LHCN-M2 (cell line): ENCODE results near the gene RBM18. TPM values are rescaled to one million over a fixed set of nuclear protein-coding genes. Genes with fewer than 3 reads are reported as not detected.
A peak's percentile ranks its signal among the peaks of the same experiment; 100 is the strongest.

Experiments
- DNase-seq: peaks from one replicate; pipeline ENCODE4 v3.0.0-alpha.2; 2012; ENCODE audit warnings: low read depth
- polyA plus RNA-seq: library from polyadenylated mRNA; unstranded; fragments of >200 nt; gene quantifications from one replicate; pipeline ENCODE4 v1.2.1, GENCODE V29; 2012; ENCODE audit warnings: missing spikeins
- total RNA-seq: library from RNA; depleted of rRNA; stranded (reverse); fragments of >200 nt; gene quantifications from 2 replicates; pipeline ENCODE4 v1.2.3, GENCODE V29; 2014; rRNA removed

Gene RBM18
- total RNA-seq = 15.3 and 16.1 TPM in 2 replicates
- 16.3 TPM for polyA plus RNA-seq

GRCh38 chr9:122264360-122265148, at the start of gene RBM18, which contains the start of gene MRRF:
RBM18 (minus strand) TSS chr9:122264840; CDS start chr9:122261492, 3,348 bp downstream.
MRRF (plus strand) TSS chr9:122264882; CDS start chr9:122270892, 6,010 bp downstream.
- peak; percentile 85 for DNase-seq

DNA sequence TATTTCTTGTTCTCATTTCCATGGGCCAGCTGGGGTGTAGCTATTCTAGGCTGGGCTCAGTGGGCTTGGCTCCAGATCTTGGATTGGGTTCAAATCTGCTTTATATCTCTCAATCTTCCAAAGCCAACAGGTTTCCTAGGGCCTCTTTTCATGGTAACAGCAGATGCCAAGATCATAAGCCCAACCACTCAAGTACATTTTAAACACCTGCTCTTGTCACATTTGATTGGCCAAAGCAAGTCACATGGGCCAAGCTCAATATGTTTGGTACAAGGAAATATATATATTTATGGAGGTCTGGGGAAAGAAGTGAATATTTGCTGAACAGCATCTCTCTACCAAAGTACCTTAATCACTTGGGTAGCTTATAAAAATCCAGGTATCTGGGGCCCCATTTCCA, 49.5 kb upstream of the RBM18 start:
- DNase-seq = no peak

GRCh38 chr9:122309861-122310260, 45.2 kb upstream of the RBM18 start:
- no peak for DNase-seq

DNA sequence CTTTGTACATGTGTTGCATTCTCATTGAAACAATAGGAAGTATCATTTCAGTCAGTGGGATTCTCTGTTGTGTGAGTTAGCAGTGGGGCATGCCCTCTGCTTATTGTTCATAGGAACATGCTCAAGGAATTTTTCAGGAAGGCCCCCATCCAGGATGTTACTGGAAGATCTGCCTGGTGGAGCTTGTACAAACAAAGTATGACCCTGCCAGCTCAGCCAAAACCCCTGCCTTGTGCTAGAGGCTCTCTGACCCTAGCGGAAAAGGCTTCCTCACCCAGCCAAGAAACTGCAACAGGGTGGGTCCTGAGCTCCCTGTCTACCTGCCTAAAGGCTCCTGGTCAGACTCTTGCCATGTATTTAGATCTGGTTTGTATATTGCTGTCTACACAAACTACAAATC, 43.3 kb upstream of the RBM18 start:
- no peak for DNase-seq

GRCh38 chr9:122307061-122307460, 42.4 kb upstream of the RBM18 start:
- no peak for DNase-seq

GRCh38 chr9:122302237-122303093, 37.8 kb upstream of the RBM18 start:
- DNase-seq = peak; percentile 23

DNA sequence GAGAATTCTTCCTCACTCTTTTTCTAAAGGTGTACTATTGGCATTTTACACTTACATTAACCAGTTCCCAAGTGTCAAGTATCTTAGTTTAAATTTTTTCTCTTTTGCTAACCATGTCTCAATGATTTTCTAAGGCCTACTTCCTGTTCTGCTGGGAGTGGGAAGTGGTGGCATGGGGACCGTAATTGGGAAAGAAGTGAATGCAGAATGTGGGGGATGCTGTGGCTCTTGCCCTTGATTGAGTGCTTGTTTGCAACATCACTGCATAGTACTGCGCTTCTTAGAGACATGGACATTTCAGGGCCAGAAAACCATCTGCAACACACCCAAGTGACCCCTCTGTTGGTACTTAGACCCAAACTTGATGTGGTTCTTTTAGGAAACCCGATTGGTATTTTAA, 32.9 kb upstream of the RBM18 start:
- no peak for DNase-seq

DNA sequence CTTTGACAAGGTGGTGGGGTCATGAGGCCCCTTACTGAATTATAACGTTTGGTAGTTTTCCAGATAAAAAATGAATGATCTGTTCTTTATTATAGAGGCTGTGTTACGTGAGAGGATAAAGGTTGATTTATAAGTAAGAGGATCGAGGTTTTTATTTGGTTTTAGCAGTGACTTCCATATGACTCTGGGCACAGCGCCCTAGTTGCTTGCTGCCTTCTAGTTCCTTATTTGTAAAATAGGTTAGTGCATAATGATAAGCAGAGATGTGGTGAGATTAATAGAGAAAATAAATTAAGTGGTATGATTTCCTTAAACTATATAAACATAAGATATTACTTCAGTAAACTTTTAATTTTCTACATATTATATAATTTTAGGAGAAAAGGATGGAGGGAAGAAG, 29.9 kb upstream of the RBM18 start:
- no peak for DNase-seq

DNA sequence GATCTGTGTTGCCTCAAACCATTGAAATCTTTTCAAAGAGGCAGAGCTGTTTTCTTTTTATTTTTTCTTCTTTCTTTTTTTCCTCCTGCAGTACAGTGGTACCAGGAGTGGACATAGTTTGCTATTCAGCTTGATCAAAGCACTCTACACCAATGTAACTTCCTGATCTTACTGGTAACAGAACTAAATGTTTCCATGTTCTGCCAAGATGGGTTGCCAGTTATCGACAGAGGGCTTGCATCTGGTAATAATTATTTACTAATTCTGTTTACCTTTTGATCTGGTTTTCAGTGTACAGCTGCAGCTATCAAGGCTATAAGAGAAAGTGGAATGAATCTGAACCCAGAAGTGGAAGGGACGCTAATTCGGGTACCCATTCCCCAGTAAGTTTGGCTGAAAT, 26.8 kb upstream of the RBM18 start:
- DNase-seq = no peak

DNA sequence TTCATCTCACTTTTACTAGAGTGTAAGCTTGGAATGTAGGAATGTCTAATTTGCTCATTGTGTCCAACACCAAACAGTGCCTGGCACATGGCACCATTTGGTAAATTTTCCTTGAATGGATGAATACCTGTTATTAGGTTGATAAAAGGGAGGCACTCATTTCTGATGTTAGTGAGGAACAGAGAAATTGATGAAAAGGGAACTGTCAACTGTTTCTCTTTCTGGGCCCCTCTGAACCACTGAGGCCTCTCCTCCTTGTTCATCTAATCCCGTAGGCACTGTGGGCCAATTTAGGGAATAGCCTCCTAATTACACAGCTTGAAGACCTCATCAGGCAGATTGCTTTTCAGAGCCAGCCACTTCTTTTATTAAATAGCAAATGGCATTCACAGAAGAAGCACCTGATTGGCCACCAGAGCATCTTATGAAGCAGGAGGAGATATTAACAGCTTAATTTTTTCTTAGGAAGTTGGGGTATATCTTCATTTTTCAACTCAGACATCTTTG, 22.6 kb upstream of the RBM18 start:
- no peak for DNase-seq

DNA sequence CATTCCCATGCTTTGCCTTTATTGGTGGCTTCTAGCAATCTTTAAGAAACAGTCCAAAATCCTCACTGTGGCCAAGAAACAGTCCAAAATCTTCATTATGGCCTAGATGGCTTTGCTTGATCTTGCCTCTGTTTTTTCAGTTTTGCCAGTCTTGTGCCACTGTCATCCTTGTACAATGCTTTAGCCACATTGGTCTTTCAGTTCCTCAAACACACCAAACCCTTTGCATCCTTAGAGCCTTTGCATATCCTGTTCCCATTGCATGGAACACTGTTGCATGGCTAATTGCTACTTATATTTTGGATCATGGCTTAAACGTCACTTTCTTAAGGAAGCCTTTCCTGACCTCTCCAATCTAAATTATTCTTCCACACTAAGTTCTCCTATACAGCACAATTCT, 22.1 kb upstream of the RBM18 start:
- DNase-seq = no peak

DNA sequence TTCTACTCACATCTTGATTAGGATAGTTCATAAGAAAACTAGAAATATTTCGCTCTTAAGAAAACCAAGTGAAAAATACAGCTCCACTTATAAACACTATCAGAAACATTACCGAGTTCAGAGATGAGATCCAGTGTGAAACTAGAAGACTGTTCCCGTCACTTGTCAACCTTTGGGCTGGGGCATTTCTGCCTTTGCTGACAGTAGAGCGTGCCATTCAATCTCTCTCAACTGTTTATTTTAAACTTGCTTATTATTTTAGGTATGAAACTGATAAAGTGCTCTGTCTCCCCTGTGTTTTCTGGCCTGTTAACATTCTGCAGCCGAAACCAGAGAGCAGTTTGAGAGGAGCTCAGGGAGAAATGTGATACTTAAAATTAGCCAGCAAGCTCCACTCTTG, 16.7 kb upstream of the RBM18 start:
- no peak for DNase-seq

- DNase-seq = no peak
Measured at GRCh38 chr9:122277285-122277897, 12.8 kb upstream of the RBM18 start.

GRCh38 chr9:122276096-122276495, 11.5 kb upstream of the RBM18 start:
- peak; percentile 32 for DNase-seq

DNA sequence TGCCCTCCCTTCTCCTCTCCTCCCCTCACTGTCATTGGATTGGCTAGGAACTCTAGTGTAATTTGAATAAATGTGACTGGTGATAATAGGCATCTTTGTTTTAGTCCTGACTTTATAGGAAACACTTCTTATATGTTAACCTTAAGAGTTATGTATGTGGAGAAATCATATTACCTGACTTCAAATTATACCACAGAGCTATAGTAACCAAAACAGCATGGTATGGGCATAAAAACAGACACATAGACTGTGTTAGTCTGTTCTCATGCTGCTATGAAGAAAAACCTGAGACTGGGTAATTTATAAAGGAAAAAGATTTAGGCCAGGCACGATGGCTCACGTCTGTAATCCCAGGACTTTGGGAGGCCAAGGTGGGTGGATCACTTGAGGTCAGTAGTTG, 9.4 kb upstream of the RBM18 start:
- DNase-seq = no peak

- no peak for DNase-seq
Measured at GRCh38 chr9:122268041-122268814, 3.6 kb upstream of the RBM18 start.

GRCh38 chr9:122265149-122265915, 692 bp upstream of the RBM18 start:
- peak; percentile 56 for DNase-seq

DNA sequence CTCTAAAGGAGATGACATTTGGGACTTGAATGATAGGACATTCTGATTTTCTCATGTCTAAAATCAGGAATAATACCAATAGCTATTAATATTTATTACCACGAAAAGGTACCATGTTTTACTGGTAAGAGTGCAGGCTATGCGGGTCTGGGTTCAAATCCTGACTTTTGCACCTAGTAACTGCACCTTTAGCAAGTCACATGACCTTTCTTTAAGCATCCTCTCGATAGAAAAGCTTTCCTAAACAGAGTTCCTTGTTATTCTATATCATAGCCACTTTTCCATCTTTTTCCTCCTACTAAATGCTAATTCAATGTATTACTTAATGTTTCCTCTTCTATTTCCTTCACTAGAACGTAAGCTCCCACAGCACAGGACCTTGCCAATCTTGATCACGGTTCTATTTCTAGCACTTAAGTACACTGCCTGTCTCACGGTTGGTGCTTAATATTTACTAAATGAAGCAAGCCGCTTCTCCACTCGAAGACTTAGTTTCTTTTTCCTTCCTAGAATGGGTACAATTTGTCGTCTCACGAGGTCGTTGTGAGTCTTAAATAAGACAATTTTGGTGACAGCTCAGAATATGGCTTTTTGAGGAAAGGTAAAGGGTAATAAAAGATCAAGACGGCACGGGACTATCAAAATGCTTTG, 816 bp downstream of the RBM18 start:
- DNase-seq = no peak

GRCh38 chr9:122262073-122262472, 2.6 kb downstream of the RBM18 start:
- no peak for DNase-seq

- peak; percentile 82 for DNase-seq
Measured at GRCh38 chr9:122261469-122261881, 3.2 kb downstream of the RBM18 start.
